Measurements from ENCODE around the gene AFF2.

The AFF2 gene

GRCh38 chrX:149032449-149032848 lies 532.0 kb downstream of the AFF2 start:
- DNase-seq = no peak

- DNase-seq = no peak
These were observed 535.7 kb downstream of the AFF2 start for GRCh38 chrX:149036086-149036485.

GRCh38 chrX:149037281-149037870 lies 537.0 kb downstream of the AFF2 start:
- no peak for DNase-seq

- DNase-seq = no peak
These were observed 538.6 kb downstream of the AFF2 start for GRCh38 chrX:149039057-149039456.

- no peak for DNase-seq
These were observed 540.6 kb downstream of the AFF2 start for GRCh38 chrX:149040873-149041535.

GRCh38 chrX:149043401-149043800 lies 543.0 kb downstream of the AFF2 start:
- DNase-seq = no peak

- no peak for DNase-seq
These were observed 544.1 kb downstream of the AFF2 start for GRCh38 chrX:149044471-149044870.

GRCh38 chrX:149045645-149046210 lies 545.3 kb downstream of the AFF2 start:
- no peak for DNase-seq

All from GOT3 (cell line).